SK-N-SH treated with all-trans-retinoic acid at 6 μM for 48 hours (cell line): ENCODE data around the gene PTTG1IP.

Experiments used
- ATAC-seq: fragments of 200-7000 bp; cut with Tn5 transposase; 3 replicates; pipeline ENCODE4 v1.9.1; 2020; ENCODE audit warnings: mild to moderate bottlenecking, moderate library complexity
- ARNTL ChIP-seq: fragments of 450-650 bp; formaldehyde crosslinking; IDR thresholded peaks from 2 replicates; pipeline ENCODE4 v1.5.0; 2020; ENCODE audit warnings: low read depth, mild to moderate bottlenecking, moderate library complexity, borderline replicate concordance
- BACH2 ChIP-seq: fragments of 250-450 bp; sonication (Bioruptor Pico); IDR thresholded peaks from 2 replicates; pipeline ENCODE4 v1.9.0; 2021; ENCODE audit warnings: mild to moderate bottlenecking, borderline replicate concordance
- CSDC2 ChIP-seq: fragments of 250-450 bp; sonication (Bioruptor Pico); IDR thresholded peaks from 2 replicates; pipeline ENCODE4 v1.5.0; 2020; ENCODE audit warnings: mild to moderate bottlenecking, moderate library complexity
- ESRRG ChIP-seq: fragments of 250-450 bp; sonication (Bioruptor Pico); IDR thresholded peaks from 2 replicates; pipeline ENCODE4 v1.6.1; 2021; ENCODE audit warnings: mild to moderate bottlenecking
- GLIS3 ChIP-seq: fragments of 250-450 bp; sonication (Bioruptor Pico); IDR thresholded peaks from 2 replicates; pipeline ENCODE4 v1.5.0; 2020; ENCODE audit warnings: mild to moderate bottlenecking, moderate library complexity
- ISL1 ChIP-seq: fragments of 250-450 bp; sonication (Bioruptor Pico); IDR thresholded peaks from 2 replicates; pipeline ENCODE4 v2.1.2; 2022; ENCODE audit warnings: mild to moderate bottlenecking, moderate library complexity
- OSR1 ChIP-seq: fragments of 250-450 bp; sonication (Bioruptor Pico); IDR thresholded peaks from 2 replicates; pipeline ENCODE4 v1.8.0; 2022; ENCODE audit warnings: moderate library complexity, mild to moderate bottlenecking, inconsistent platforms
- SNAI2 ChIP-seq: fragments of 250-450 bp; sonication (Bioruptor Pico); IDR thresholded peaks from 2 replicates; pipeline ENCODE4 v1.5.0; 2020; ENCODE audit warnings: mild to moderate bottlenecking, moderate library complexity
- TCF4 ChIP-seq: fragments of 250-450 bp; sonication (Bioruptor Pico); IDR thresholded peaks from 2 replicates; pipeline ENCODE4 v1.8.0; 2021; ENCODE audit warnings: mild to moderate bottlenecking, moderate library complexity, borderline replicate concordance
- TOX ChIP-seq: fragments of 250-450 bp; sonication (Bioruptor Pico); IDR thresholded peaks from 2 replicates; pipeline ENCODE4 v1.8.0; 2021; ENCODE audit warnings: mild to moderate bottlenecking, moderate library complexity, borderline replicate concordance
- ZC3H10 ChIP-seq: fragments of 250-450 bp; sonication (Bioruptor Pico); IDR thresholded peaks from 2 replicates; pipeline ENCODE4 v1.5.1; 2021; ENCODE audit warnings: mild to moderate bottlenecking, moderate library complexity
- ZFP30 ChIP-seq: fragments of 450-650 bp; formaldehyde crosslinking; IDR thresholded peaks from 2 replicates; pipeline ENCODE4 v1.5.0; 2022; ENCODE audit warnings: mild to moderate bottlenecking, moderate library complexity
- ZNF565 ChIP-seq: fragments of 450-650 bp; formaldehyde crosslinking; conservative IDR thresholded peaks from 2 replicates; pipeline ENCODE4 v1.5.0; 2020; ENCODE audit warnings: low read depth, mild to moderate bottlenecking, moderate library complexity
- ZNF70 ChIP-seq: fragments of 450-650 bp; formaldehyde crosslinking; IDR thresholded peaks from 2 replicates; pipeline ENCODE4 v1.5.0; 2020; ENCODE audit warnings: mild to moderate bottlenecking, moderate library complexity
- ZNF8 ChIP-seq: fragments of 450-650 bp; formaldehyde crosslinking; IDR thresholded peaks from 2 replicates; pipeline ENCODE4 v1.5.0; 2020; ENCODE audit warnings: mild to moderate bottlenecking, moderate library complexity
- TF ChIP-seq, protein P1 (sequence below): fragments of 250-450 bp; sonication (Bioruptor Pico); IDR thresholded peaks from 2 replicates; pipeline ENCODE4 v1.5.1; 2021; ENCODE audit warnings: mild to moderate bottlenecking, moderate library complexity
- TF ChIP-seq, protein P2 (sequence below): fragments of 250-450 bp; sonication (Bioruptor Pico); IDR thresholded peaks from 2 replicates; pipeline ENCODE4 v1.5.1; 2020; ENCODE audit warnings: low read depth, mild to moderate bottlenecking, moderate library complexity
- TF ChIP-seq, protein P3 (sequence below): fragments of 250-450 bp; sonication (Bioruptor Pico); IDR thresholded peaks from 2 replicates; pipeline ENCODE4 v1.8.0; 2020; ENCODE audit warnings: mild to moderate bottlenecking, moderate library complexity, borderline replicate concordance
- TF ChIP-seq, protein P4 (sequence below): fragments of 250-450 bp; sonication (Bioruptor Pico); IDR thresholded peaks from 2 replicates; pipeline ENCODE4 v1.5.0; 2020; ENCODE audit warnings: mild to moderate bottlenecking, moderate library complexity
- TF ChIP-seq, protein P5 (sequence below): fragments of 250-450 bp; sonication (Bioruptor Pico); IDR thresholded peaks from 2 replicates; pipeline ENCODE4 v1.8.0; 2021; ENCODE audit warnings: low read depth, mild to moderate bottlenecking, moderate library complexity, borderline replicate concordance

Gene PTTG1IP

DNA sequence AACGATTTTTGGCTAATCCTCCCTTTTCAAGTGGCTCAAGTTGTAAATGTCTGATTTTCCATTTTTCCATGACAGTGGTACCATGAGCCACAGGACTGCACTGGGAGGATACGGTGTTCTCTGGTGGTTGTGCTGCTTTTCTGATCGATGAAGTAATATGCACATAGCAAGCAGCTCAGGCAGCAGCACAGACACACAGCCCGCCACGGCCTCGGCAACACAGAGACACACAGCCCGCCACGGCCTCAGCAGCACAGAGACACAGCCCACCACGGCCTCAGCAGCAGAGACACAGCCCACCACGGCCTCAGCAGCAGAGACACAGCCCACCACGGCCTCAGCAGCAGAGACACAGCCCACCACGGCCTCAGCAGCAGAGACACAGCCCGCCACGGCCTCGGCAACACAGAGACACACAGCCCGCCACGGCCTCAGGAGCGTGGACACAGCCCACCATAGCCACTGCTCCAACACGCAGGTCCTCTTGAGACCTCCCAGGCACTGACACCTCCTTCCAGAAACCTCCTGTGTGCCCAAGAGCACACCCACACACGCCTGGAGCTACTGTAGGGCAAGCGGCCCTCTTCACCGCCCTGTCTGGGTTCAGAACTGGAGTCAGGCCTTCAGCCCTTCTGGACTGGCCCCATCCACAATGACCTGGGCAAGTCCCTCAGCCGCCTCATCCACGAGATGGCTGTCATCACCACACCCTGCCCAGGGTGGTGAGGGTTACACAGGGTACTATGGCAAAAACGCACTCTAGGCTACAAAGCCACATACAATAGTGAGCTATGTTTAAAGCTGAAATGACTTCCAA is 10.4 kb downstream of the PTTG1IP start:
- no peak for ATAC-seq
- TF ChIP-seq, protein P1, sequence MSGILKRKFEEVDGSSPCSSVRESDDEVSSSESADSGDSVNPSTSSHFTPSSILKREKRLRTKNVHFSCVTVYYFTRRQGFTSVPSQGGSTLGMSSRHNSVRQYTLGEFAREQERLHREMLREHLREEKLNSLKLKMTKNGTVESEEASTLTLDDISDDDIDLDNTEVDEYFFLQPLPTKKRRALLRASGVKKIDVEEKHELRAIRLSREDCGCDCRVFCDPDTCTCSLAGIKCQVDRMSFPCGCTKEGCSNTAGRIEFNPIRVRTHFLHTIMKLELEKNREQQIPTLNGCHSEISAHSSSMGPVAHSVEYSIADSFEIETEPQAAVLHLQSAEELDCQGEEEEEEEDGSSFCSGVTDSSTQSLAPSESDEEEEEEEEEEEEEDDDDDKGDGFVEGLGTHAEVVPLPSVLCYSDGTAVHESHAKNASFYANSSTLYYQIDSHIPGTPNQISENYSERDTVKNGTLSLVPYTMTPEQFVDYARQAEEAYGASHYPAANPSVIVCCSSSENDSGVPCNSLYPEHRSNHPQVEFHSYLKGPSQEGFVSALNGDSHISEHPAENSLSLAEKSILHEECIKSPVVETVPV (CRISPR knock-in tag): no peak
- TF ChIP-seq ZFP30 (no peak), TOX (CRISPR knock-in tag) (no peak), TCF4 (CRISPR knock-in tag) (no peak), ZNF70 (CRISPR knock-in tag) (no peak), ARNTL (no peak), CSDC2 (no peak), ZNF565 (CRISPR knock-in tag) (no peak), ESRRG (no peak), GLIS3 (CRISPR knock-in tag) (no peak), ZNF8 (CRISPR knock-in tag) (no peak)
- TF ChIP-seq, protein P2, sequence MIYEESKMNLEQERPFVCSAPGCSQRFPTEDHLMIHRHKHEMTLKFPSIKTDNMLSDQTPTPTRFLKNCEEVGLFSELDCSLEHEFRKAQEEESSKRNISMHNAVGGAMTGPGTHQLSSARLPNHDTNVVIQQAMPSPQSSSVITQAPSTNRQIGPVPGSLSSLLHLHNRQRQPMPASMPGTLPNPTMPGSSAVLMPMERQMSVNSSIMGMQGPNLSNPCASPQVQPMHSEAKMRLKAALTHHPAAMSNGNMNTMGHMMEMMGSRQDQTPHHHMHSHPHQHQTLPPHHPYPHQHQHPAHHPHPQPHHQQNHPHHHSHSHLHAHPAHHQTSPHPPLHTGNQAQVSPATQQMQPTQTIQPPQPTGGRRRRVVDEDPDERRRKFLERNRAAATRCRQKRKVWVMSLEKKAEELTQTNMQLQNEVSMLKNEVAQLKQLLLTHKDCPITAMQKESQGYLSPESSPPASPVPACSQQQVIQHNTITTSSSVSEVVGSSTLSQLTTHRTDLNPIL (CRISPR knock-in tag): no peak
- TF ChIP-seq, protein P3, sequence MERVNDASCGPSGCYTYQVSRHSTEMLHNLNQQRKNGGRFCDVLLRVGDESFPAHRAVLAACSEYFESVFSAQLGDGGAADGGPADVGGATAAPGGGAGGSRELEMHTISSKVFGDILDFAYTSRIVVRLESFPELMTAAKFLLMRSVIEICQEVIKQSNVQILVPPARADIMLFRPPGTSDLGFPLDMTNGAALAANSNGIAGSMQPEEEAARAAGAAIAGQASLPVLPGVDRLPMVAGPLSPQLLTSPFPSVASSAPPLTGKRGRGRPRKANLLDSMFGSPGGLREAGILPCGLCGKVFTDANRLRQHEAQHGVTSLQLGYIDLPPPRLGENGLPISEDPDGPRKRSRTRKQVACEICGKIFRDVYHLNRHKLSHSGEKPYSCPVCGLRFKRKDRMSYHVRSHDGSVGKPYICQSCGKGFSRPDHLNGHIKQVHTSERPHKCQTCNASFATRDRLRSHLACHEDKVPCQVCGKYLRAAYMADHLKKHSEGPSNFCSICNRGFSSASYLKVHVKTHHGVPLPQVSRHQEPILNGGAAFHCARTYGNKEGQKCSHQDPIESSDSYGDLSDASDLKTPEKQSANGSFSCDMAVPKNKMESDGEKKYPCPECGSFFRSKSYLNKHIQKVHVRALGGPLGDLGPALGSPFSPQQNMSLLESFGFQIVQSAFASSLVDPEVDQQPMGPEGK (CRISPR knock-in tag): no peak
- TF ChIP-seq, protein P4, sequence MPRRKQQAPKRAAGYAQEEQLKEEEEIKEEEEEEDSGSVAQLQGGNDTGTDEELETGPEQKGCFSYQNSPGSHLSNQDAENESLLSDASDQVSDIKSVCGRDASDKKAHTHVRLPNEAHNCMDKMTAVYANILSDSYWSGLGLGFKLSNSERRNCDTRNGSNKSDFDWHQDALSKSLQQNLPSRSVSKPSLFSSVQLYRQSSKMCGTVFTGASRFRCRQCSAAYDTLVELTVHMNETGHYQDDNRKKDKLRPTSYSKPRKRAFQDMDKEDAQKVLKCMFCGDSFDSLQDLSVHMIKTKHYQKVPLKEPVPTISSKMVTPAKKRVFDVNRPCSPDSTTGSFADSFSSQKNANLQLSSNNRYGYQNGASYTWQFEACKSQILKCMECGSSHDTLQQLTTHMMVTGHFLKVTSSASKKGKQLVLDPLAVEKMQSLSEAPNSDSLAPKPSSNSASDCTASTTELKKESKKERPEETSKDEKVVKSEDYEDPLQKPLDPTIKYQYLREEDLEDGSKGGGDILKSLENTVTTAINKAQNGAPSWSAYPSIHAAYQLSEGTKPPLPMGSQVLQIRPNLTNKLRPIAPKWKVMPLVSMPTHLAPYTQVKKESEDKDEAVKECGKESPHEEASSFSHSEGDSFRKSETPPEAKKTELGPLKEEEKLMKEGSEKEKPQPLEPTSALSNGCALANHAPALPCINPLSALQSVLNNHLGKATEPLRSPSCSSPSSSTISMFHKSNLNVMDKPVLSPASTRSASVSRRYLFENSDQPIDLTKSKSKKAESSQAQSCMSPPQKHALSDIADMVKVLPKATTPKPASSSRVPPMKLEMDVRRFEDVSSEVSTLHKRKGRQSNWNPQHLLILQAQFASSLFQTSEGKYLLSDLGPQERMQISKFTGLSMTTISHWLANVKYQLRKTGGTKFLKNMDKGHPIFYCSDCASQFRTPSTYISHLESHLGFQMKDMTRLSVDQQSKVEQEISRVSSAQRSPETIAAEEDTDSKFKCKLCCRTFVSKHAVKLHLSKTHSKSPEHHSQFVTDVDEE (CRISPR knock-in tag): no peak

DNA sequence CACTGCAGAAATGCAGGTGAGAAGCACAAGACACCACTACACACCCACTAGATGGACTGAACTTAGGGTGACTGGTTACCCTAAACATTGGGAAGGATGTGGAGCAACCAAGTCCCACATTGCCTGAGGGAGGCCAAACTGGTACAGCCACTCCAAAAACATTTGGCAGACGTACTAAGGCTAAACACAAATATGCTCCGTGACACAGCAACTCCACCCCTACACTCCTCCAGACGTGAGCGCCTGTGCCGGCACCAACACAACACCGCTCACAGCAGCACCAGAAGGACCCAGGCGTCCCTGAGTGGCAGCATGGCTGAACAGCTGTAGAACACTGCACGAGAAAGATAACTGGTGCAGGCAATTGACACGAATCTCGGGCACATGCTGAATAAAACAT is 14.7 kb downstream of the PTTG1IP start:
- TF ChIP-seq, protein P2 (CRISPR knock-in tag): no peak
- TF ChIP-seq SNAI2 (CRISPR knock-in tag): no peak
- TF ChIP-seq, protein P5, sequence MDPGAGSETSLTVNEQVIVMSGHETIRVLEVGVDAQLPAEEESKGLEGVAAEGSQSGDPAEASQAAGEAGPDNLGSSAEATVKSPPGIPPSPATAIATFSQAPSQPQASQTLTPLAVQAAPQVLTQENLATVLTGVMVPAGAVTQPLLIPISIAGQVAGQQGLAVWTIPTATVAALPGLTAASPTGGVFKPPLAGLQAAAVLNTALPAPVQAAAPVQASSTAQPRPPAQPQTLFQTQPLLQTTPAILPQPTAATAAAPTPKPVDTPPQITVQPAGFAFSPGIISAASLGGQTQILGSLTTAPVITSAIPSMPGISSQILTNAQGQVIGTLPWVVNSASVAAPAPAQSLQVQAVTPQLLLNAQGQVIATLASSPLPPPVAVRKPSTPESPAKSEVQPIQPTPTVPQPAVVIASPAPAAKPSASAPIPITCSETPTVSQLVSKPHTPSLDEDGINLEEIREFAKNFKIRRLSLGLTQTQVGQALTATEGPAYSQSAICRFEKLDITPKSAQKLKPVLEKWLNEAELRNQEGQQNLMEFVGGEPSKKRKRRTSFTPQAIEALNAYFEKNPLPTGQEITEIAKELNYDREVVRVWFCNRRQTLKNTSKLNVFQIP (CRISPR knock-in tag): no peak
- TF ChIP-seq, protein P4 (CRISPR knock-in tag): no peak
- no peak for TF ChIP-seq ISL1 (CRISPR knock-in tag)
- TF ChIP-seq, protein P1 (CRISPR knock-in tag): no peak
- TF ChIP-seq ZNF8 (CRISPR knock-in tag): no peak
- no peak for TF ChIP-seq GLIS3 (CRISPR knock-in tag)
- TF ChIP-seq ZNF70 (CRISPR knock-in tag): no peak
- TF ChIP-seq BACH2 (CRISPR knock-in tag): no peak
- TF ChIP-seq ZC3H10 (CRISPR knock-in tag): no peak
- no peak for TF ChIP-seq OSR1 (CRISPR knock-in tag)
- TF ChIP-seq, protein P3 (CRISPR knock-in tag): no peak
- no peak for TF ChIP-seq TOX (CRISPR knock-in tag)
- TF ChIP-seq ZNF565 (CRISPR knock-in tag): no peak
- no peak for TF ChIP-seq TCF4 (CRISPR knock-in tag)
- TF ChIP-seq CSDC2: no peak
- no peak for ATAC-seq
